ENCODE results near the gene UNC93B1. TPM values are rescaled to one million over a fixed set of nuclear protein-coding genes. Genes with fewer than 3 reads are reported as not detected.

UNC93B1 gene
- total RNA-seq, 1 donor from 2014 or later, result 6.1 TPM

- Histone ChIP-seq H3K27me3 (ENCODE audit: low read depth) (no peaks in the 10 kb centered on the region), H3K4me3 (no peak overlapping the region), H3K36me3 (no peaks in the 10 kb centered on the region), H3K4me1 (peaks cover 18% of the 10 kb centered on the region), H3K9me3 (replicated peaks) (no peaks in the 10 kb centered on the region), H3K27ac (replicated peaks) (no peak overlapping the region)
- no peak for TF ChIP-seq CTCF (IDR thresholded peaks at IDR 0.05; ENCODE audit: borderline replicate concordance)
- no peak for DNase-seq
- intact Hi-C loops (cut with micrococcal nuclease), result no loop called here
These were observed 4.2 kb downstream of the UNC93B1 start for GRCh38 chr11:67999704-68000103.

DNA sequence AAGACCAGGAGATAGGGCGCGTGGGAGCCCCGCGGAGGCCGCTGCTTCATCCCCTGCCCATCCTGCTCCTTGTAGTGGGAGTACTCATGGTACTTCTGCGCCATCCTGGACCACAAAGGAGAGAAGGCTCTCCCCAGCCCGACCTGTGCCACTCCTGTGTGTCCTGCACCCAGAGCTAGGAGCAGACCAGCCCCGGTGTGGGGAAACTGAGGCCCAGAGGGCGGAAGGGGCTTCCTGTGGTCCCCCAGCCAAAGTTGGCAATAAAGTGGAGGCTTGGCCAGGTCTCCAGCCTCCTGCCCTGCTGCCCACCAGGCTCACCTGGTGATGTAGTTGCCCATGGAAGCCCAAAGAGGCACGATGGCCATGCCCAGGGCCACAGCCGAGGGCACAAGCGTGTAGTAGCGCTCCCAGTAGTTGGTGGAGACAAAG is 4.7 kb downstream of the UNC93B1 start:
- Histone ChIP-seq H3K27me3 (ENCODE audit: low read depth) (no peaks in the 10 kb centered on the region), H3K9me3 (replicated peaks) (no peaks in the 10 kb centered on the region), H3K27ac (replicated peaks) (no peak overlapping the region), H3K4me1 (peaks cover 13% of the 10 kb centered on the region), H3K4me3 (no peak overlapping the region), H3K36me3 (no peaks in the 10 kb centered on the region)
- no peak for DNase-seq
- TF ChIP-seq CTCF (IDR thresholded peaks at IDR 0.05; ENCODE audit: borderline replicate concordance), result no peak
- intact Hi-C loops (cut with micrococcal nuclease), result no loop called here

- Histone ChIP-seq H3K4me3 (no peak overlapping the region), H3K9me3 (replicated peaks) (no peaks in the 10 kb centered on the region), H3K36me3 (no peaks in the 10 kb centered on the region), H3K4me1 (peaks cover 5% of the 10 kb centered on the region), H3K27me3 (ENCODE audit: low read depth) (peaks cover 3% of the 10 kb centered on the region), H3K27ac (replicated peaks) (no peak overlapping the region)
- TF ChIP-seq CTCF (IDR thresholded peaks at IDR 0.05; ENCODE audit: borderline replicate concordance), result no peak
- intact Hi-C loops (cut with micrococcal nuclease), result no loop called here
- DNase-seq, result no peak
These were observed 5.5 kb downstream of the UNC93B1 start for GRCh38 chr11:67998150-67999045.

DNA sequence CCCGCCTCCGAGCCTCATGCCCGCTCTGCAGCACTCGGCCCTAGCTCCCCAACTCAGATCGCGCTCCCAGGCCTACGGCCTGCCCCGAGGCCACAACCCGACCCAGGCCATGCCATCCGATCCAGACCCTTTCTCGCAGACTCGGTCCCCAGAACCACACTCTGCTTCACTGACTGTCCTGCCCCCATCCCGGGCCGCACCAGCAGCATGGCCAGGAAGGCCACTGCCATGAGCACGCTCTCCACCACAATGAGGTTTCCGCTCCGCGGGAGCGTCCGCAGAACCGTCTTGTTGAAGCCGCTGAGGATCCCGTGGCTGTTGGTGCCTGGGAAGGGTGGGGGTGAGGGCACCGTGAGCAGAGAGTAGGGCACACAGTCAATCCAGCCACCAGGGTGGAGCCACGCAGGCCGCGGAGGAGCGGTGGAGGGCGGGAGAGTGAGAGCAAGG is 6.4 kb downstream of the UNC93B1 start:
- no peaks in the 10 kb centered on the region for H3K4me1 ChIP-seq
- no peak for TF ChIP-seq CTCF (IDR thresholded peaks at IDR 0.05; ENCODE audit: borderline replicate concordance)
- no peaks in the 10 kb centered on the region for H3K36me3 ChIP-seq
- peaks cover 11% of the 10 kb centered on the region for H3K27me3 ChIP-seq (ENCODE audit: low read depth)
- no peak for DNase-seq
- no peak overlapping the region for H3K27ac ChIP-seq (replicated peaks)
- intact Hi-C loops (cut with micrococcal nuclease), result no loop called here
- H3K4me3 ChIP-seq, result no peak overlapping the region
- H3K9me3 ChIP-seq (replicated peaks), result no peaks in the 10 kb centered on the region

- peaks cover under 1% of the 10 kb centered on the region for H3K4me1 ChIP-seq
- H3K4me3 ChIP-seq, result no peak overlapping the region
- intact Hi-C loops (cut with micrococcal nuclease), result no loop called here
- peaks cover 12% of the 10 kb centered on the region for H3K27me3 ChIP-seq (ENCODE audit: low read depth)
- H3K36me3 ChIP-seq, result no peaks in the 10 kb centered on the region
- peak; percentile 58 for DNase-seq
- H3K27ac ChIP-seq (replicated peaks), result no peak overlapping the region
- no peaks in the 10 kb centered on the region for H3K9me3 ChIP-seq (replicated peaks)
- no peak for TF ChIP-seq CTCF (IDR thresholded peaks at IDR 0.05; ENCODE audit: borderline replicate concordance)
These were observed 7.0 kb downstream of the UNC93B1 start for GRCh38 chr11:67996622-67997474.

Measured in left ventricle myocardium inferior (tissue), 1 donor.